Right lobe of liver (tissue), 4 donors: ENCODE data around the gene ADAMTS20.

Experiments used
- POLR2A ChIP-seq: fragments of 450-650 bp; IDR thresholded peaks from one replicate; pipeline ENCODE4 v1.6.1; 2017; ENCODE audit warnings: antibody characterized with exemption, mild to moderate bottlenecking
- TF ChIP-seq, protein P1 (sequence below), 4 donors: fragments of 200-600 bp in 3 of 4; fragments of 450-650 bp in 1 of 4; IDR thresholded peaks; one replicate each; pipeline versions ENCODE4 v1.5.1 to v1.8.0; 2016 to 2022; ENCODE audit warnings: antibody characterized with exemption in 4 of 4, mild to moderate bottlenecking in 2 of 4
- donor health status: DM: no; HTN: no; CAD: no.
- donor health status: DM: no; HTN: no; CAD: no.
- donor health status: DM: no; HTN: yes; CAD: no.

DNA sequence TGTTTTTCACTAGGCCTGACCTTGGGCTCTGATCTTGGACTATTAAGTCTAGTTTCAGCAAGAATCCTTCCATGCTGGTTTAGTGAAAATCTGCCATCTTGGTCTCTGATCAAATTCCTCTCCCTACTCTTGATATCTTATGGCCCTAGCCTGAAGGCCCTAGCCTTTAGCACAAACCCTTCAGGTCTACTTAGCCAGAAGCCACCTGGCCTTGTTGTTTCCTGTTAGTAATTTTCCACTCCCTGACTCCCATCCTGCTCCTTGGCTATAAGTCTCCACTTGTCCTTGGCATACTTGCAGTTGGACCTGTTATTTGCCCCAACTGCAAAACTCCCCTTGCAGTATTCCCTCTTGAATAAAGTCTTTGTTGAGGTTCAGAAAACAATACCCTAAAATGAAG lies 241.4 kb downstream of the ADAMTS20 start:
- TF ChIP-seq, protein P1, sequence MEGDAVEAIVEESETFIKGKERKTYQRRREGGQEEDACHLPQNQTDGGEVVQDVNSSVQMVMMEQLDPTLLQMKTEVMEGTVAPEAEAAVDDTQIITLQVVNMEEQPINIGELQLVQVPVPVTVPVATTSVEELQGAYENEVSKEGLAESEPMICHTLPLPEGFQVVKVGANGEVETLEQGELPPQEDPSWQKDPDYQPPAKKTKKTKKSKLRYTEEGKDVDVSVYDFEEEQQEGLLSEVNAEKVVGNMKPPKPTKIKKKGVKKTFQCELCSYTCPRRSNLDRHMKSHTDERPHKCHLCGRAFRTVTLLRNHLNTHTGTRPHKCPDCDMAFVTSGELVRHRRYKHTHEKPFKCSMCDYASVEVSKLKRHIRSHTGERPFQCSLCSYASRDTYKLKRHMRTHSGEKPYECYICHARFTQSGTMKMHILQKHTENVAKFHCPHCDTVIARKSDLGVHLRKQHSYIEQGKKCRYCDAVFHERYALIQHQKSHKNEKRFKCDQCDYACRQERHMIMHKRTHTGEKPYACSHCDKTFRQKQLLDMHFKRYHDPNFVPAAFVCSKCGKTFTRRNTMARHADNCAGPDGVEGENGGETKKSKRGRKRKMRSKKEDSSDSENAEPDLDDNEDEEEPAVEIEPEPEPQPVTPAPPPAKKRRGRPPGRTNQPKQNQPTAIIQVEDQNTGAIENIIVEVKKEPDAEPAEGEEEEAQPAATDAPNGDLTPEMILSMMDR (IDR thresholded peaks at IDR 0.05): no peak
- no peak for TF ChIP-seq POLR2A
